A673 (cell line): ENCODE results near the gene RPGR. TPM values are rescaled to one million over a fixed set of nuclear protein-coding genes. Genes with fewer than 3 reads are reported as not detected.
A peak's percentile ranks its signal among the peaks of the same experiment; 100 is the strongest.

ENCODE experiments used
- BruUV-seq: library from RNA; stranded (reverse); fragments of 400-500 nt; replicated peaks from 2 replicates; lab custom pipeline; 2021; lab: Mats Ljungman, UMichigan
- CTCF ChIA-PET: fragments of 300-600 bp; sonication (Branson Sonifier 250); formaldehyde crosslinking; loops from one replicate; lab custom pipeline; 2022; ENCODE audit warnings: antibody characterized with exemption; lab: Charles Lee
- POLR2A ChIA-PET: fragments of 300-600 bp; sonication (Branson Sonifier 250); formaldehyde crosslinking; loops from one replicate; lab custom pipeline; 2022; ENCODE audit warnings: antibody characterized with exemption; ENCODE audit not compliant: low non-redundant PET; lab: Charles Lee
- DNase-seq: peaks from one replicate; pipeline ENCODE4 v3.0.0-alpha.2; 2015; ENCODE audit warnings: low spot score
- H3K27ac ChIP-seq: fragments of 200-600 bp; sonication (generic); 2 replicates; pipeline ENCODE4 v1.5.1; 2016; ENCODE audit warnings: mixed run types, low read depth, mild to moderate bottlenecking, mixed read lengths, antibody characterized with exemption, low read length; ENCODE audit not compliant: poor library complexity, severe bottlenecking
- H3K27me3 ChIP-seq: fragments of 200-600 bp; sonication (generic); replicated peaks from 2 replicates; pipeline ENCODE4 v1.6.1; 2017; ENCODE audit warnings: mixed run types, low read depth, mild to moderate bottlenecking, mixed read lengths, antibody characterized with exemption, low read length; ENCODE audit not compliant: insufficient read depth, poor library complexity
- H3K36me3 ChIP-seq: fragments of 200-600 bp; sonication (generic); 2 replicates; pipeline ENCODE4 v1.6.1; 2016; ENCODE audit warnings: mixed run types, mild to moderate bottlenecking, mixed read lengths, antibody characterized with exemption, low read length; ENCODE audit not compliant: insufficient read depth, poor library complexity, severe bottlenecking
- H3K4me1 ChIP-seq: fragments of 200-600 bp; sonication (generic); 2 replicates; pipeline ENCODE4 v1.6.1; 2017; ENCODE audit warnings: mixed run types, mild to moderate bottlenecking, mixed read lengths, antibody characterized with exemption, low read length; ENCODE audit not compliant: insufficient read depth, poor library complexity, severe bottlenecking
- H3K4me3 ChIP-seq: fragments of 200-600 bp; sonication (generic); 2 replicates; pipeline ENCODE4 v1.5.1; 2016; ENCODE audit warnings: low read depth, mixed run types, mild to moderate bottlenecking, mixed read lengths, low read length; ENCODE audit not compliant: poor library complexity, severe bottlenecking
- H3K9me3 ChIP-seq: fragments of 200-600 bp; sonication (generic); 2 replicates; pipeline ENCODE4 v1.6.1; 2016; ENCODE audit warnings: mixed run types, low read depth, mild to moderate bottlenecking, mixed read lengths, antibody characterized with exemption, low read length; ENCODE audit not compliant: poor library complexity, severe bottlenecking
- CTCF ChIP-seq: fragments of 300-800, 200-600 bp; sonication (generic); conservative IDR thresholded peaks from 2 replicates; pipeline ENCODE4 v1.5.1; 2017; ENCODE audit warnings: low read depth, mild to moderate bottlenecking, antibody characterized with exemption, low read length, moderate library complexity, mixed read lengths
- EZH2 ChIP-seq: fragments of 200-600 bp; sonication (generic); IDR thresholded peaks from 2 replicates; pipeline ENCODE4 v1.6.1; 2017; ENCODE audit warnings: borderline replicate concordance, low read depth, mild to moderate bottlenecking, mixed read lengths, antibody characterized with exemption, low read length; ENCODE audit not compliant: poor library complexity, severe bottlenecking
- intact Hi-C: fragments of 100-400 bp; cut with micrococcal nuclease; formaldehyde crosslinking; loops from one replicate; pipeline ENCODE4 v1.10.0; 2022; ENCODE audit not compliant: unreplicated experiment
- total RNA-seq: library from RNA; stranded (reverse); gene quantifications from 2 replicates; pipeline ENCODE4 v1.2.3, GENCODE V29; 2021

Gene RPGR
- total RNA-seq, 1 experiment from 2014 or later: 15.1 TPM

- POLR2A ChIA-PET: no interaction called here
- no peak overlapping the region for H3K27ac ChIP-seq
- no peak for DNase-seq
- BruUV-seq: no TSS peak
- no peaks in the 10 kb centered on the region for H3K36me3 ChIP-seq
- no peak overlapping the region for H3K4me3 ChIP-seq
- H3K4me1 ChIP-seq: no peaks in the 10 kb centered on the region
- CTCF ChIA-PET: no interaction called here
- TF ChIP-seq EZH2: no peak
- no peak for TF ChIP-seq CTCF
- H3K27me3 ChIP-seq: no peaks in the 10 kb centered on the region
- intact Hi-C loops: no loop called here
- H3K9me3 ChIP-seq: no peaks in the 10 kb centered on the region
Measured at GRCh38 chrX:38268011-38268410, 59.3 kb downstream of the RPGR start.

GRCh38 chrX:38262715-38263620, 64.3 kb downstream of the RPGR start:
- intact Hi-C loops: loop anchor here (5.0 kb wide), 1 partner anchor 64 kb away; the partner anchor contains the start of gene RPGR
- H3K27me3 ChIP-seq: no peaks in the 10 kb centered on the region
- H3K4me1 ChIP-seq: no peaks in the 10 kb centered on the region
- no peaks in the 10 kb centered on the region for H3K9me3 ChIP-seq
- ChIA-PET CTCF (no interaction called here), POLR2A (no interaction called here)
- no peak overlapping the region for H3K4me3 ChIP-seq
- no peak overlapping the region for H3K27ac ChIP-seq
- DNase-seq: no peak
- no TSS peak for BruUV-seq
- H3K36me3 ChIP-seq: no peaks in the 10 kb centered on the region
- no peak for TF ChIP-seq EZH2
- no peak for TF ChIP-seq CTCF

- POLR2A ChIA-PET: no interaction called here
- Histone ChIP-seq H3K27me3 (no peaks in the 10 kb centered on the region), H3K4me1 (no peaks in the 10 kb centered on the region), H3K4me3 (no peak overlapping the region), H3K36me3 (no peaks in the 10 kb centered on the region), H3K9me3 (no peaks in the 10 kb centered on the region), H3K27ac (no peak overlapping the region)
- CTCF ChIA-PET: interaction anchor here (1.6 kb wide), 1 partner anchor 67 kb away, joined by 7 read pairs; the partner anchor contains the start of gene RPGR
- DNase-seq: peak; percentile 46
- BruUV-seq: no TSS peak
- intact Hi-C loops: loop anchor here (5.0 kb wide), 1 partner anchor 67 kb away; the partner anchor contains the start of gene RPGR
- peak; percentile 61 for TF ChIP-seq CTCF
- TF ChIP-seq EZH2: no peak
Measured at GRCh38 chrX:38260231-38260630, 67.1 kb downstream of the RPGR start.
